ENCODE data around the gene OR4F6.

DNA sequence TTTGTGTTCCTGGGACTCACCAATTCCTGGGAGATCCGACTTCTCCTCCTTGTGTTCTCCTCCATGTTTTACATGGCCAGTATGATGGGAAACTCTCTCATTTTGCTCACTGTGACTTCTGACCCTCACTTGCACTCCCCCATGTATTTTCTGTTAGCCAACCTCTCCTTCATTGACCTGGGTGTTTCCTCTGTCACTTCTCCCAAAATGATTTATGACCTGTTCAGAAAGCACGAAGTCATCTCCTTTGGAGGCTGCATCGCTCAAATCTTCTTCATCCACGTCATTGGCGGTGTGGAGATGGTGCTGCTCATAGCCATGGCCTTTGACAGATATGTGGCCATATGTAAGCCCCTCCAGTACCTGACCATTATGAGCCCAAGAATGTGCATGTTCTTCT is 25.5 kb downstream of the OR4F6 start:
- TF ChIP-seq, protein P1, sequence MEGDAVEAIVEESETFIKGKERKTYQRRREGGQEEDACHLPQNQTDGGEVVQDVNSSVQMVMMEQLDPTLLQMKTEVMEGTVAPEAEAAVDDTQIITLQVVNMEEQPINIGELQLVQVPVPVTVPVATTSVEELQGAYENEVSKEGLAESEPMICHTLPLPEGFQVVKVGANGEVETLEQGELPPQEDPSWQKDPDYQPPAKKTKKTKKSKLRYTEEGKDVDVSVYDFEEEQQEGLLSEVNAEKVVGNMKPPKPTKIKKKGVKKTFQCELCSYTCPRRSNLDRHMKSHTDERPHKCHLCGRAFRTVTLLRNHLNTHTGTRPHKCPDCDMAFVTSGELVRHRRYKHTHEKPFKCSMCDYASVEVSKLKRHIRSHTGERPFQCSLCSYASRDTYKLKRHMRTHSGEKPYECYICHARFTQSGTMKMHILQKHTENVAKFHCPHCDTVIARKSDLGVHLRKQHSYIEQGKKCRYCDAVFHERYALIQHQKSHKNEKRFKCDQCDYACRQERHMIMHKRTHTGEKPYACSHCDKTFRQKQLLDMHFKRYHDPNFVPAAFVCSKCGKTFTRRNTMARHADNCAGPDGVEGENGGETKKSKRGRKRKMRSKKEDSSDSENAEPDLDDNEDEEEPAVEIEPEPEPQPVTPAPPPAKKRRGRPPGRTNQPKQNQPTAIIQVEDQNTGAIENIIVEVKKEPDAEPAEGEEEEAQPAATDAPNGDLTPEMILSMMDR (IDR thresholded peaks at IDR 0.05) = no peak
- TF ChIP-seq POLR2A (IDR thresholded peaks at IDR 0.05) = no peak
